SK-N-MC (cell line): ENCODE measurements around the gene GJD3.
"Not testable (repeated sequence)": the region's sequence is repeated elsewhere in the genome, so short reads cannot be mapped to it uniquely, and the experiment has no call there.

Experiments used
- EZH2 ChIP-seq: fragments of 200-600 bp; sonication (generic); IDR thresholded peaks from one replicate; pipeline ENCODE4 v1.6.1; 2017; ENCODE audit warnings: antibody characterized with exemption
- POLR2AphosphoS5 ChIP-seq: IDR thresholded peaks from 2 replicates; pipeline ENCODE4 v1.6.1; 2012; ENCODE audit warnings: mild to moderate bottlenecking, low read depth, low read length, borderline replicate concordance

- TF ChIP-seq POLR2AphosphoS5, EZH2: not testable (repeated sequence)
Observed at GRCh38 chr17:40372644-40373043, 8.1 kb upstream of the GJD3 start.
